IMR-90 (cell line): ENCODE data around the gene ABCC8. TPM values are rescaled to one million over a fixed set of nuclear protein-coding genes. Genes with fewer than 3 reads are reported as not detected.
A peak's percentile ranks its signal among the peaks of the same experiment; 100 is the strongest.

Source experiments
- ATAC-seq: fragments of 200-7000 bp; cut with Tn5 transposase; 2 replicates; pipeline ENCODE4 v1.9.1; 2020; ENCODE audit warnings: low read depth, mild to moderate bottlenecking, moderate library complexity
- BruUV-seq: library from RNA; stranded (reverse); fragments of 400-500 nt; replicated peaks from 2 replicates; lab custom pipeline; 2021; lab: Mats Ljungman, UMichigan
- CTCF ChIA-PET: fragments of 300-600 bp; formaldehyde crosslinking; extraction: SDS; loops from one replicate; lab custom pipeline; 2021; ENCODE audit warnings: antibody characterized with exemption; lab: Yijun Ruan, JAX
- POLR2A ChIA-PET: fragments of 300-600 bp; sonication (Branson Sonifier 250); formaldehyde crosslinking; loops from one replicate; lab custom pipeline; 2022; ENCODE audit warnings: antibody characterized with exemption; ENCODE audit not compliant: unreplicated experiment; lab: Charles Lee
- DNase-seq: peaks from one replicate; pipeline ENCODE4 v3.0.0; 2013
- H2AFZ ChIP-seq: replicated peaks from 2 replicates; pipeline ENCODE3; 2013; ENCODE audit warnings: low read length, mild to moderate bottlenecking; ENCODE audit not compliant: poor library complexity
- H2AK5ac ChIP-seq: 2 replicates; pipeline ENCODE4 v1.6.1; 2013; ENCODE audit warnings: low read depth, low read length, inconsistent platforms
- H2AK9ac ChIP-seq: replicated peaks from 2 replicates; pipeline ENCODE3; 2013; ENCODE audit warnings: mild to moderate bottlenecking, low read depth, low read length, moderate library complexity; ENCODE audit not compliant: poor library complexity
- H2BK120ac ChIP-seq: 2 replicates; pipeline ENCODE4 v1.6.1; 2013; ENCODE audit warnings: low read depth, low read length, inconsistent platforms
- H2BK15ac ChIP-seq: 3 replicates; pipeline ENCODE4 v1.6.1; 2013; ENCODE audit warnings: low read depth, low read length, inconsistent platforms
- H2BK20ac ChIP-seq: 2 replicates; pipeline ENCODE4 v1.6.1; 2013; ENCODE audit warnings: low read depth, mild to moderate bottlenecking, inconsistent platforms, low read length, moderate library complexity
- H2BK5ac ChIP-seq: 2 replicates; pipeline ENCODE4 v1.6.1; 2013; ENCODE audit warnings: mild to moderate bottlenecking, low read depth, low read length, inconsistent platforms; ENCODE audit not compliant: poor library complexity, severe bottlenecking
- H3K14ac ChIP-seq: replicated peaks from 2 replicates; pipeline ENCODE4 v1.6.1; 2013; ENCODE audit warnings: low read depth, low read length, inconsistent platforms
- H3K18ac ChIP-seq: 2 replicates; pipeline ENCODE4 v1.6.1; 2013; ENCODE audit warnings: low read depth, low read length, control low read depth
- H3K23ac ChIP-seq: 2 replicates; pipeline ENCODE4 v1.6.1; 2013; ENCODE audit warnings: low read depth, low read length, inconsistent platforms
- H3K27ac ChIP-seq: 2 replicates; pipeline ENCODE4 v1.5.1; 2013; ENCODE audit warnings: mild to moderate bottlenecking, control low read depth, low read length; ENCODE audit not compliant: insufficient read depth
- H3K27me3 ChIP-seq: 2 replicates; pipeline ENCODE4 v1.6.1; 2013; ENCODE audit warnings: low read length; ENCODE audit not compliant: control insufficient read depth, insufficient read depth
- H3K36me3 ChIP-seq: 2 replicates; pipeline ENCODE4 v1.6.1; 2013; ENCODE audit warnings: low read length, mixed read lengths; ENCODE audit not compliant: control insufficient read depth, insufficient read depth
- H3K4ac ChIP-seq: 2 replicates; pipeline ENCODE4 v1.6.1; 2013; ENCODE audit warnings: low read depth, low read length, inconsistent platforms
- H3K4me1 ChIP-seq: 2 replicates; pipeline ENCODE4 v1.6.1; 2013; ENCODE audit warnings: low read length, mixed read lengths; ENCODE audit not compliant: control insufficient read depth, insufficient read depth
- H3K4me2 ChIP-seq: 2 replicates; pipeline ENCODE4 v1.6.1; 2013; ENCODE audit warnings: low read depth, mild to moderate bottlenecking, control low read depth, low read length, moderate library complexity
- H3K4me3 ChIP-seq: 2 replicates; pipeline ENCODE4 v1.5.1; 2013; ENCODE audit warnings: low read depth, mild to moderate bottlenecking, control low read depth, low read length, moderate library complexity; ENCODE audit not compliant: insufficient read depth
- H3K56ac ChIP-seq: 2 replicates; pipeline ENCODE4 v1.6.1; 2013; ENCODE audit warnings: low read length, inconsistent platforms; ENCODE audit not compliant: insufficient read depth; ENCODE audit errors: extremely low read depth
- H3K79me1 ChIP-seq, 2 experiments: 2 replicates each; pipeline ENCODE4 v1.6.1; 2013; ENCODE audit warnings: low read length in 2 of 2, inconsistent platforms in 1 of 2, low read depth in 1 of 2
- H3K9ac ChIP-seq: 2 replicates; pipeline ENCODE4 v1.6.1; 2013; ENCODE audit warnings: low read depth, low read length, control low read depth
- H3K9me1 ChIP-seq: 2 replicates; pipeline ENCODE4 v1.6.1; 2013; ENCODE audit warnings: low read length, inconsistent platforms; ENCODE audit not compliant: insufficient read depth
- H3K9me3 ChIP-seq: 2 replicates; pipeline ENCODE4 v1.6.1; 2013; ENCODE audit warnings: low read length; ENCODE audit not compliant: control insufficient read depth, insufficient read depth
- H4K20me1 ChIP-seq: 2 replicates; pipeline ENCODE4 v1.6.1; 2013; ENCODE audit warnings: low read length, inconsistent platforms; ENCODE audit not compliant: insufficient read depth
- H4K5ac ChIP-seq: 2 replicates; pipeline ENCODE4 v1.6.1; 2013; ENCODE audit warnings: mild to moderate bottlenecking, low read depth, low read length, control low read depth
- H4K8ac ChIP-seq, 2 experiments: 2 replicates each; pipeline ENCODE4 v1.6.1; 2013; ENCODE audit warnings: low read depth in 2 of 2, low read length in 2 of 2, control low read depth in 1 of 2, inconsistent platforms in 1 of 2
- H4K91ac ChIP-seq: 2 replicates; pipeline ENCODE4 v1.6.1; 2013; ENCODE audit warnings: low read depth, low read length, inconsistent platforms; ENCODE audit not compliant: insufficient read depth
- CEBPB ChIP-seq: IDR thresholded peaks from 2 replicates; pipeline ENCODE4 v1.6.1; 2012; ENCODE audit warnings: low read depth, low read length, improper control_type of control experiment
- MAFK ChIP-seq: IDR thresholded peaks from 2 replicates; pipeline ENCODE4 v1.6.1; 2012; ENCODE audit warnings: low read depth, low read length, improper control_type of control experiment
- MAZ ChIP-seq: IDR thresholded peaks from 2 replicates; pipeline ENCODE4 v1.6.1; 2012; ENCODE audit warnings: low read depth, mild to moderate bottlenecking, low read length, improper control_type of control experiment, moderate library complexity, borderline replicate concordance
- MXI1 ChIP-seq: IDR thresholded peaks from 2 replicates; pipeline ENCODE4 v1.6.1; 2012; ENCODE audit warnings: low read depth, mild to moderate bottlenecking, low read length, moderate library complexity, borderline replicate concordance
- NFE2L2 ChIP-seq: fragments of 150-350 bp; IDR thresholded peaks from 2 replicates; pipeline ENCODE4 v1.6.1; 2016; ENCODE audit warnings: low read depth, mild to moderate bottlenecking, low read length
- POLR2A ChIP-seq: IDR thresholded peaks from 2 replicates; pipeline ENCODE4 v1.6.1; 2012; ENCODE audit warnings: mild to moderate bottlenecking, low read depth, low read length
- RAD21 ChIP-seq: IDR thresholded peaks from 2 replicates; pipeline ENCODE4 v1.6.1; 2012; ENCODE audit warnings: low read length, improper control_type of control experiment
- RCOR1 ChIP-seq: IDR thresholded peaks from 2 replicates; pipeline ENCODE4 v1.6.1; 2012; ENCODE audit warnings: mild to moderate bottlenecking, low read length, improper control_type of control experiment; ENCODE audit not compliant: insufficient replicate concordance
- RFX5 ChIP-seq: IDR thresholded peaks from 2 replicates; pipeline ENCODE4 v1.8.0; 2012; ENCODE audit warnings: low read depth, mild to moderate bottlenecking, low read length, moderate library complexity
- SMC3 ChIP-seq: fragments of 150-350 bp; IDR thresholded peaks from 2 replicates; pipeline ENCODE4 v1.6.1; 2016; ENCODE audit warnings: low read depth, mild to moderate bottlenecking, antibody characterized with exemption, low read length, moderate library complexity
- WGBS, 2 experiments: methylation state at CpG; one replicate each; pipeline versions ENCODE4 v1.1.5 to v1.1.7; 2013; ENCODE audit warnings: missing lambda C conversion rate in 2 of 2; ENCODE audit not compliant: insufficient read length in 1 of 2; ENCODE audit errors: extremely low coverage in 2 of 2; 5-methylcytosine and 5-hydroxymethylcytosine counted together
- dilution Hi-C: fragments of 300-500 bp; cut with HindIII; formaldehyde crosslinking; loops from one replicate; pipeline ENCODE4 v1.14.3; 2018; ENCODE audit warnings: low sequenced_read_pairs; ENCODE audit not compliant: unreplicated experiment
- in situ Hi-C: fragments of 300-500 bp; cut with MboI; formaldehyde crosslinking; loops from 3 replicates; pipeline ENCODE4 v1.14.3; 2019; ENCODE audit warnings: low sequenced_read_pairs, inconsistent platforms, mixed read lengths
- intact Hi-C: fragments of 100-400 bp; cut with micrococcal nuclease; formaldehyde crosslinking; loops from 2 replicates; pipeline ENCODE4 v1.10.0; 2022
- polyA plus RNA-seq, 3 experiments: library from polyadenylated mRNA; depleted of rRNA; stranded (reverse); fragments of >200 nt; gene quantifications; 2 replicates each; pipeline ENCODE4 v1.2.3, GENCODE V29; 2012; ENCODE audit warnings: low replicate concordance in 1 of 3
- total RNA-seq: library from RNA; depleted of rRNA; stranded (reverse); fragments of >200 nt; gene quantifications from 2 replicates; pipeline ENCODE4 v1.2.3, GENCODE V29; 2012
- TF ChIP-seq, protein P1 (sequence below): fragments of 150-350 bp; IDR thresholded peaks from 2 replicates; pipeline ENCODE4 v1.6.1; 2016; ENCODE audit warnings: low read depth, mild to moderate bottlenecking, low read length, moderate library complexity, borderline replicate concordance
- TF ChIP-seq, protein P2 (sequence below): conservative IDR thresholded peaks from 2 replicates; pipeline ENCODE4 v1.5.1; 2012; ENCODE audit warnings: mild to moderate bottlenecking, low read depth, low read length, improper control_type of control experiment

The ABCC8 gene
- total and polyA plus RNA-seq, 2 of the 4 experiments (the other 2 are of a cell fraction), result not detected

DNA sequence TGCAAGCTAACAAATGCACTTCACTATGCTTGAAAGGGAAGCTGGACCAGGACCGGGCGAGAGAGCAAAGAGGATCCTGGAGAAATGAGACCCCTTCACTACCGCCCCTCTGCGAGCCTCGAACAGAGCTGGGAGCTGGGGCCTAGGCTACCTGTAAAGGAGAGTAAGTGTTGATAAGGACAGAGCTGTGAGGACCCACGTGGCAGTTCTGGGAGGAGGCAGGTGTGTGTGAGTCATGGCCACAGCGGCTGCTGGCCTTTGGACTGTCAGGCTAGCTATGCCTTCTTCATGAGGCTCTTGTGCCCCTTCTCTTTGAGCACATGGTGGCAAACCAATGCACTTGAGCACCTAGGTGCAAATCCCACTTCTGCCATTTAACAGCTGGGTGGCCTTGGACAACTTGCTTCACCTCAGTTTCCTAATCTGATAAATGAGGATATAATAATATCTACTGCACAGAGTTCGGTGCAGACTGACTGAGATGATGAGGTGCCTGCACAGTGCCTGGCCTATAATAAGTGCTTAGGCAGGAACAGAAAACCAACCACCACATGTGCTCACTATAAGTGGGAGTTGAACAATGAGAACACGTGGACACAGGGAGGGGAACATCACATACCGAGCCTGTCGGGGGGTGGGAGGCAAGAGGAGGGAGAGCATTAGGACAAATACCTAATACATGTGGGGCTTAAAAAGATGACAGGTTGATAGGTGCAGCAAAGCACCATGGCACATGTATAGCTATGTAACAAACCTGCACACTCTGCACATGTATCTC is 52.9 kb downstream of the ABCC8 start:
- TF ChIP-seq MXI1 (no peak), RAD21 (no peak), SMC3 (no peak), CEBPB (no peak), RFX5 (no peak), MAZ (no peak), RCOR1 (no peak), NFE2L2 (no peak), MAFK (no peak), POLR2A (no peak)
- TF ChIP-seq, protein P1, sequence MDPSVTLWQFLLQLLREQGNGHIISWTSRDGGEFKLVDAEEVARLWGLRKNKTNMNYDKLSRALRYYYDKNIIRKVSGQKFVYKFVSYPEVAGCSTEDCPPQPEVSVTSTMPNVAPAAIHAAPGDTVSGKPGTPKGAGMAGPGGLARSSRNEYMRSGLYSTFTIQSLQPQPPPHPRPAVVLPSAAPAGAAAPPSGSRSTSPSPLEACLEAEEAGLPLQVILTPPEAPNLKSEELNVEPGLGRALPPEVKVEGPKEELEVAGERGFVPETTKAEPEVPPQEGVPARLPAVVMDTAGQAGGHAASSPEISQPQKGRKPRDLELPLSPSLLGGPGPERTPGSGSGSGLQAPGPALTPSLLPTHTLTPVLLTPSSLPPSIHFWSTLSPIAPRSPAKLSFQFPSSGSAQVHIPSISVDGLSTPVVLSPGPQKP, result no peak
- TF ChIP-seq, protein P2, sequence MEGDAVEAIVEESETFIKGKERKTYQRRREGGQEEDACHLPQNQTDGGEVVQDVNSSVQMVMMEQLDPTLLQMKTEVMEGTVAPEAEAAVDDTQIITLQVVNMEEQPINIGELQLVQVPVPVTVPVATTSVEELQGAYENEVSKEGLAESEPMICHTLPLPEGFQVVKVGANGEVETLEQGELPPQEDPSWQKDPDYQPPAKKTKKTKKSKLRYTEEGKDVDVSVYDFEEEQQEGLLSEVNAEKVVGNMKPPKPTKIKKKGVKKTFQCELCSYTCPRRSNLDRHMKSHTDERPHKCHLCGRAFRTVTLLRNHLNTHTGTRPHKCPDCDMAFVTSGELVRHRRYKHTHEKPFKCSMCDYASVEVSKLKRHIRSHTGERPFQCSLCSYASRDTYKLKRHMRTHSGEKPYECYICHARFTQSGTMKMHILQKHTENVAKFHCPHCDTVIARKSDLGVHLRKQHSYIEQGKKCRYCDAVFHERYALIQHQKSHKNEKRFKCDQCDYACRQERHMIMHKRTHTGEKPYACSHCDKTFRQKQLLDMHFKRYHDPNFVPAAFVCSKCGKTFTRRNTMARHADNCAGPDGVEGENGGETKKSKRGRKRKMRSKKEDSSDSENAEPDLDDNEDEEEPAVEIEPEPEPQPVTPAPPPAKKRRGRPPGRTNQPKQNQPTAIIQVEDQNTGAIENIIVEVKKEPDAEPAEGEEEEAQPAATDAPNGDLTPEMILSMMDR, result no peak
- Histone ChIP-seq H2AK5ac (no peak overlapping the region), H2BK120ac (no peak overlapping the region), H3K9ac (no peak overlapping the region), H4K91ac (no peak overlapping the region), H3K56ac (no peak overlapping the region), H3K36me3 (no peaks in the 10 kb centered on the region), H2BK15ac (no peak overlapping the region), H3K4me1 (no peaks in the 10 kb centered on the region), H4K20me1 (no peaks in the 10 kb centered on the region), H3K23ac (no peak overlapping the region), H3K4me3 (no peak overlapping the region), H4K5ac (no peak overlapping the region), H3K27ac (no peak overlapping the region), H2BK5ac (no peak overlapping the region), H3K79me1 (no peaks in the 10 kb centered on the region), H3K9me1 (no peaks in the 10 kb centered on the region), H3K18ac (no peak overlapping the region), H3K27me3 (peaks cover 9% of the 10 kb centered on the region), H3K4me2 (no peak overlapping the region), H2AK9ac (peak overlapping the region; percentile 35), H3K4ac (no peak overlapping the region), H4K8ac (no peak overlapping the region), H3K14ac (no peak overlapping the region), H2BK20ac (no peak overlapping the region), H2AFZ (no peak overlapping the region), H3K9me3 (no peaks in the 10 kb centered on the region)
- no peak for ATAC-seq
- ChIA-PET CTCF (interaction anchor here (1.0 kb wide), 1 partner anchor 11 kb away, joined by 6 read pairs; no protein-coding TSS in a partner anchor), POLR2A (no interaction called here)
- no peak for DNase-seq
- in situ Hi-C loops (no loop called here), intact Hi-C loops (no loop called here), dilution Hi-C loops (no loop called here)
- WGBS, 2 experiments, result 76% methylated on average over 7 of the region's 11 CpGs; no CpG with 5 or more reads in 1 of the 2 experiments
- BruUV-seq, result no TSS peak
